ENCODE data around the gene RASA2. TPM values are rescaled to one million over a fixed set of nuclear protein-coding genes. Genes with fewer than 3 reads are reported as not detected.
A peak's percentile ranks its signal among the peaks of the same experiment; 100 is the strongest.

The RASA2 gene
- total and polyA plus RNA-seq, 9 of the 15 experiments (the other 6 are each of a cell fraction or from before 2014, with no cell fraction given): 2.0 to 12.8 (median 9.5) TPM

- TF ChIP-seq DDX20 (tag; IDR thresholded peaks at IDR 0.05; ENCODE audit: low read depth): no peak
- no peak for TF ChIP-seq DNMT1 (IDR thresholded peaks at IDR 0.05)
- TF ChIP-seq ZNF444 (CRISPR knock-in tag; IDR thresholded peaks at IDR 0.05): no peak
- no peak for TF ChIP-seq TFAP4 (CRISPR knock-in tag; IDR thresholded peaks at IDR 0.05; ENCODE audit: borderline replicate concordance)
- no peak for TF ChIP-seq MYNN (IDR thresholded peaks at IDR 0.05)
- TF ChIP-seq MYNN (CRISPR knock-in tag; IDR thresholded peaks at IDR 0.05): no peak
- TF ChIP-seq EGR1 (conservative IDR thresholded peaks at IDR 0.05): no peak
- no peak for TF ChIP-seq U2AF1 (optimal IDR thresholded peaks at IDR 0.05; ENCODE audit: low read depth, low read length)
- TF ChIP-seq NR4A1 (CRISPR knock-in tag; IDR thresholded peaks at IDR 0.05): no peak
- no peak for TF ChIP-seq NR4A1 (tag; IDR thresholded peaks at IDR 0.05)
- TF ChIP-seq HMBOX1 (IDR thresholded peaks at IDR 0.05): peak; percentile 87
- TF ChIP-seq SIX5 (IDR thresholded peaks at IDR 0.05; ENCODE audit: borderline replicate concordance in 1 of 2, insufficient read depth in 1 of 2, low read depth in 1 of 2, low read length in 2 of 2): no peak
- no peak for TF ChIP-seq BHLHE40 (IDR thresholded peaks at IDR 0.05; ENCODE audit: low read length)
- no peak for TF ChIP-seq RBM17 (IDR thresholded peaks at IDR 0.05; ENCODE audit: borderline replicate concordance, low read depth, low read length)
- TF ChIP-seq MITF (IDR thresholded peaks at IDR 0.05): no peak
- no peak for TF ChIP-seq FOXK2 (conservative IDR thresholded peaks at IDR 0.05 in 1 of 2, IDR thresholded peaks at IDR 0.05 in 1 of 2; ENCODE audit: low read depth in 2 of 2)
- no peak for TF ChIP-seq PREB (CRISPR knock-in tag; IDR thresholded peaks at IDR 0.05)
- no peak for TF ChIP-seq CBFA2T2 (conservative IDR thresholded peaks at IDR 0.05)
- TF ChIP-seq ZFP91 (CRISPR knock-in tag; IDR thresholded peaks at IDR 0.05): no peak
- no peak for TF ChIP-seq ZBTB5 (IDR thresholded peaks at IDR 0.05)
- TF ChIP-seq ZNF3 (CRISPR knock-in tag; IDR thresholded peaks at IDR 0.05): no peak
Observed at GRCh38 chr3:141454906-141455602, 31.8 kb upstream of the RASA2 start (continued).

Measured in K562 (cell line).